Measurements from ENCODE around the gene KRTAP2-3.

KRTAP2-3 gene

DNA sequence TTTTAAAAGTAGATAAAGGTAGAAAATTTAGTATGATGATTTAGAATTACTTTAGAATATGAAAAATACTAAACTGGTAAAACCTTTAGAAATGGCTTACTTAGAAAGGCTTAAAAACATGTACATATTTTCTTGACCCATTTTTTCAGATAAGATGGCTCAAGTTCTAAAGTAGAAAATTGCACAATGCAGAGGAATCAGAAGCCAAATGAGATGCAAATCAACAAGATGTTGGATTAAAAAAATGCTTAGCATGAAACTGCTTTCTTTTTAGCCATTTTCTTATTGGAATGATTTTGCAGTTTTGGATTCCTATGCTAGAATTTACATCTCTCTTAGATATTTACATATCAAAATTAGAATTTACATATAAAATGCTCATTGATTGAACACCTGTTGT lies 49.5 kb downstream of the KRTAP2-3 start:
- Histone ChIP-seq H3K27ac (ENCODE audit: low read depth, low read length, severe bottlenecking) (no peak overlapping the region), H3K9me3 (ENCODE audit: control insufficient read depth, low read length) (no peaks in the 10 kb centered on the region), H3K36me3 (ENCODE audit: control insufficient read depth, insufficient read depth, low read length) (no peaks in the 10 kb centered on the region), H3K4me1 (ENCODE audit: control insufficient read depth, insufficient read depth, low read length, poor library complexity, severe bottlenecking) (peaks cover 11% of the 10 kb centered on the region), H3K4me3 (ENCODE audit: extremely low read depth, insufficient read depth, low read length, poor library complexity, severe bottlenecking) (no peak overlapping the region)

- H3K36me3 ChIP-seq (ENCODE audit: control insufficient read depth, insufficient read depth, low read length), result no peaks in the 10 kb centered on the region
- no CpG with 5 or more reads among the region's 1 CpG for WGBS, 2 experiments (ENCODE audit: insufficient coverage in 2 of 2)
These were observed 50.0 kb downstream of the KRTAP2-3 start for GRCh38 chr17:41009936-41010335.

DNA sequence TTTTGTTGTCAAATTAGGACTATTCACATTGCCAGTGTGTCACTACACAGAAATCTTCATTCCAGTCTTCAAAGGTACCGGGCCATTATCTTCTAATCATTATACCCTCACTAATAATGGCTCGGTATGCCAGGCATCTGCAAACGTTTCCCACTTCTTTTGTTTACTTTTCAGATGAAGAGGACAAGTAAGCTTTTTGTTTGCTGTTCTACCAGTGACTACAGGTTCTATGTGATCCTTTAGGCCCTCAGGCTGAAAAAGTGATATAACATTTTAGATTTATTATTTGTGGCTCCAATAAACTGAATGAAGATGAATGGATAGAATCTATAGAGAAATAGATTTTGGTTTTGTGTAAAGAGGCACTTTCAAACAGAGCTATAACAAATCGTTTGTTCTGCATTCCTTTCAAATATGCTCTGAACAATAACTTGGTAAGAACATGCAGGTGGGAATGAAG lies 50.6 kb downstream of the KRTAP2-3 start:
- H3K36me3 ChIP-seq (ENCODE audit: control insufficient read depth, insufficient read depth, low read length), result no peaks in the 10 kb centered on the region
- H3K9me3 ChIP-seq (ENCODE audit: control insufficient read depth, low read length), result no peaks in the 10 kb centered on the region
- no peak overlapping the region for H3K27ac ChIP-seq (ENCODE audit: low read depth, low read length, severe bottlenecking)
- WGBS, 2 experiments (ENCODE audit: insufficient coverage in 2 of 2), result 60% methylated on average over 2 of the region's 4 CpGs; no CpG with 5 or more reads in 1 of the 2 experiments
- peaks cover 11% of the 10 kb centered on the region for H3K4me1 ChIP-seq (ENCODE audit: control insufficient read depth, insufficient read depth, low read length, poor library complexity, severe bottlenecking)
- no peak overlapping the region for H3K4me3 ChIP-seq (ENCODE audit: extremely low read depth, insufficient read depth, low read length, poor library complexity, severe bottlenecking)

More at GRCh38 chr17:41009936-41010335, 50.0 kb downstream of the KRTAP2-3 start:
- H3K27ac ChIP-seq (ENCODE audit: low read depth, low read length, severe bottlenecking), result no peak overlapping the region
- no peak overlapping the region for H3K4me3 ChIP-seq (ENCODE audit: extremely low read depth, insufficient read depth, low read length, poor library complexity, severe bottlenecking)
- H3K4me1 ChIP-seq (ENCODE audit: control insufficient read depth, insufficient read depth, low read length, poor library complexity, severe bottlenecking), result peaks cover 11% of the 10 kb centered on the region
- no peaks in the 10 kb centered on the region for H3K9me3 ChIP-seq (ENCODE audit: control insufficient read depth, low read length)
